Ovary (tissue), 1 donor: ENCODE data around the gene CDC42BPA.

Experiments used
- EP300 ChIP-seq: sonication (generic); formaldehyde crosslinking; IDR thresholded peaks from one replicate; pipeline ENCODE4 v1.6.1; 2017; ENCODE audit warnings: antibody characterized with exemption
- POLR2A ChIP-seq: fragments of 450-650 bp; IDR thresholded peaks from one replicate; pipeline ENCODE4 v1.6.1; 2017; ENCODE audit warnings: antibody characterized with exemption, mild to moderate bottlenecking, moderate library complexity

- TF ChIP-seq POLR2A (no peak), EP300 (no peak)
These were observed 190.4 kb downstream of the CDC42BPA start for GRCh38 chr1:227127891-227128290.
